Mammary epithelial cell (primary cell): ENCODE data around the gene APCDD1.

Experiments
- CTCF ChIP-seq, 2 donors: IDR thresholded peaks in 1 of 2; conservative IDR thresholded peaks in 1 of 2; 2 replicates each; pipeline ENCODE4 v1.5.1; 2011 to 2012; ENCODE audit warnings: inconsistent platforms in 2 of 2, low read length in 2 of 2, mild to moderate bottlenecking in 2 of 2, control low read depth in 1 of 2, low read depth in 1 of 2; ENCODE audit not compliant: insufficient read depth in 1 of 2; ENCODE audit errors: extremely low read depth in 1 of 2
- EZH2 ChIP-seq: IDR thresholded peaks from 2 replicates; pipeline ENCODE4 v1.6.1; 2012; ENCODE audit warnings: low read length, inconsistent platforms, borderline replicate concordance

- TF ChIP-seq CTCF (conservative IDR thresholded peaks at IDR 0.05 in 1 of 2, IDR thresholded peaks at IDR 0.05 in 1 of 2; ENCODE audit: extremely low read depth in 1 of 2, insufficient read depth in 1 of 2, low read depth in 1 of 2, low read length in 2 of 2) (no peak), EZH2 (no peak)
Measured at GRCh38 chr18:10523544-10523943, 69.1 kb downstream of the APCDD1 start.
